ENCODE data around the gene GRM4.

The GRM4 gene

DNA sequence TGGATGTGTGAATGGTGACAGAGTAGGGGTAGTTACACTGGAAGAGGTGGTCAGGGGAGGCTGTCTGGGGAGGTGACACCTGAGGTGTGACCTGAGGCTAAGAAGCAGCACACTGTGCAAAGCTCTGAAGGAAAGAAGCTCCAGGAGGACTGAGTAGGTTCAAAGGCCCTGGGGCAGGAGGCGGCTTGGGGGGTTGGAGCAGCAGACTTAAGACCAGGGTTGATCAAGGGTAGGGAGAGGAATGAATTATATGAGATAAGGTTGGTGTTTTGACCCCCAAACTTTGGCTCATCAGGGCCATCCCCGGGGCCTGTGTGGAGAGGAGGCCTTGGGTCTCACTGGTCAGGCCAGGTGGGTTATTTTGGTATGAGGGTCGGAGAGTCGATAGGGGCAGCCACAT, 166.1 kb downstream of the GRM4 start:
- DNase-seq (ENCODE audit: low spot score), result no peak

DNA sequence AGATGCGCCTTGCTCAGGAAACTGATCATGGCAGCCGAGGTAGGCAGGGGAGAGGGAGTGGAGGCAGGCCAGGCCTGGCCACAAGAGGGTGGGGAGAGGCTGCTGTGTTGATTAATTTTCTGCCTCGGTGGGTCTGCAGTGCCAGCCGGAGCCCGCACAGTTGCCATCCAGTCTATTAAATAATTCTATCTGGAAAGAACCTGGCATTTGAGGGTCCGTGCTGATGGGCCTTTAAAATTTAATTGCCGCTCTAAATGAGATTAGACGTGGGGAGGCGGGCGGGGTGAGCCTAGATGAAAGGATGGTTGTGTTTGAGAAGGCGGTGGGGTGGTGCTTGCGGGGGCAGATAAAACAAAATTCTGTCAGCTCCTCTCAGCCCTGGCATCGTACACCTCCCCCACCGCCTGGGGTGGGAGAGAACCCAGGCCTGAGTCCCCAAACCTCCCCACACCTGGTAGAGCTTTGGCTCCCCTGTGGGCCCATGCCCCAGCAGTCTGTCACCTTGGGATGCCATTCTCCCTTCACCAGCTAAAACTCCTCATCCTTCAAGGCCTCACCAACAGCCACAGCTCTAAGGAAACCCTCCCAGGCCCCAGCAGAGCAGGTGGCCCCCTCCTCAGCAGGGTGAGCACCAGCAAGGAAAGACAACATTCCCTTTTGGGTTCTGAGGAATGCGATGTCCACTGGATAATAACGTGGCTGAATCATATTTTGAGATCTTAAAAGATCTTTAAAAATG, 167.3 kb downstream of the GRM4 start:
- DNase-seq (ENCODE audit: low spot score), result no peak

DNA sequence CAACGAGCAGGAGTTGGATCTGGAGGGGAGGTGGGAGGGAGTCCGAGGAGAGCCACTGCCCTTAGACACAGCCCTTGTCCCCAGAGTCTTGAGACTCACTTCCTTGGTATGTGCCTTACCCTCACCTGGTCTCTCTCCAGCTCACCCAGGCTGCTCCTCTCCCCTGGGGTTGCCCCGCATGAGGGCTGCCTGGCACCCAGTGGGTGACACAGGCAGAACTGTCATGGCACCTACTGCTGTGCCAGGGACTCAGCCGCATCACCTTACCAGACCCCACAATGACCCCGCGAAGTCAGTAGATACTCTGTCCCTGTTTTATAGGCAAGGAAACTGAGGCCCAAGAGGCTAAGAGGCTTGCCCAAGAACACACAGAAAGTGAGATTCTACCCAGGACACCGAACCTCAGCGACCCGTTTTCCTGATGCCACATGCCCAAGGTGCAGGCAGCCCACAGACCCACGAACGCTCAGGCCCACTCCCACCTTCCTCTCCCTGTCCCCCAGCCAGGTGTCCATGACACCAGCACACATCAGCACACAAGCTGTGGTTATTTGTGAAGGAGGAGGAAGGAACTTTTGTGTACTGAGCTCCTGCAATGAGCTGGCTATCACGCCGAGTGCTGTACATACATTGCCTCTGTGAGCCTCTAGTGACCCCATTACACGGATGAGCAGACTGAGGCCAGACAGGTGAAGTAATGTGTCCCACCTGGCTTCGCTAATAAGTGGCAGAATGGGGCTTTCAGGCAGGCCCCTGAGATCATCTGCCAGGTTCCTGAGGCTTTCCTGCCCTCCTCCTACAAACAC, 168.1 kb downstream of the GRM4 start:
- no peak for DNase-seq (ENCODE audit: low spot score)

DNA sequence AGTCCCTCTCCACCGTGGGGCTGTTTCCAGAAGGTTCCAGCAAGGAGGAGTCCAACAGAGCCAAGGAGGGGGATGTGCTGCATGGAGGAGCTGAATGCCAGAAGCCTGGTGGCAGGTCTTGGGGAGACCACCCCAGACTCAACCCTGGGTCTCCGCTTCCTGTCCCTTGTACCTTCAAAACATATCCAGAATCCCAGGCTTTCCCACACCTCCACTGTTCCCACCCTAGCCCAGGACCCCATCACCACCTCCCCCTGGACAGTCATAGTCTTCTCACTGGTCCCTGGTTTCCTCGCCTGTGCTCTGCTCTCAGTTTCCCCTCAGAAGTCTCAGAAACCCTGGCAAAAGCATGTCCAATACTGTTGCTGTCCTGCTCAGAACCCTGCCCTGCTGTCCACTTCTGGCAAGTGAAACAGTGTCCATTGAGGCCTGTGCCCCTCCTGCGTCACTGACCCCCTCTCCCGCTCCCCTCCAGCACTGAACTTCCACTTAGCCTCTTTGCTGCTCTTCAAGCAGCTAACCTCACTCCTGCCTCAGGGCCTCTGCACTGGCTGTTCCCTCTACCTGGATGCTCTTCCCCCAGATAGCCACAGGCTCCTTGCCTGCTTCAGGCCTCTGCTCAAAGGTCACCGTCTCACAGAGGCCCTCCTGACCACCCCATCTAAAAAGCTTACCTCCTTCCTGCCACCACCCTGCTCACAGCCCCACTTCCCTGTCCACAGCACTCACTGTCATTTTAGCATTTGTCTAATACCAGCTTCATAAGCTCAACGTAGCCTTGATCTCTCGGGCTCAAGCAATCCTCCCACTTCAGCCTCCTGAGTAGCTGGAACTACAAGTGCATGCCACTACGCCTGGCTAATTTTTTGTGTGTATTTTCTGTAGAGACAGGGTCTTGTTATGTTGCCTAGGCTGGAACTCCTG, 169.2 kb downstream of the GRM4 start:
- DNase-seq (ENCODE audit: low spot score), result no peak

DNA sequence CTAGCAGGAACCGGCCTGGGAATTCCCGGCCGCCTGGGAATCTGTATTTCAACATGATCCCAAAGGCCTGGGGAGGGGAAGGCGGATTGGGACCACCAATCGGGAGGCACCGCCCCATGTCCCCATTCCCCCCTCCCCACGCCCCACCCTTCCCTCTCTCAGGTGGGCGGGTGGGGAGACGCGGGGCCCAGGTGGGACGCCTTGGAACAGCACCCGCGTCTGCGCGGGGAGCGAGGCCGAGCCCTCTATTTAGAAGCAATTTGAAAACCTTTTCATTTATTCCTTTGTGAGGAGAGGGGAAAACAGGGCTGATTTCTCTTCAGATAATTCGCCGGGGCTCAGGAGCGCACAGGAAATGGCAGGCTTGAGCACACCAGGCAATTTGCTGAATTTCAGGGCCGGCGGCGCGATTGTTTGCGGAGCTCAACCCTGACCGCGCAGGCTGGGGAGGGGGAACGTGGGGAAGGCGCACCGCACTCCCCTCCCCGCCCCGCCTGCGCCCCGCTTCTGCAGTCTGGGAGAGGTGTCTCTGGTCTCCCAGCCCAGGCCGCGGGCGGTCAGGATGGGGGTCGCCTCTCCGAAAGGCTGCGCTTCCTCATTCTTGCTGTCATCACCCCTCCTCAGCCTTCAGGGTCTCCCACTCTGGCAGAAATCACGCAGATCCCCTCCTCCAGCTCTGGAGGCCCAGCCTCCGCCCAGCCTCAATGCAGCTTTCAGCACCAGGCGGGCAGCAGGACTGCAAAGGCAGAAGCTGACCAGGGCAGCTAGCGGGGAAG, 170.0 kb downstream of the GRM4 start:
- no peak for DNase-seq (ENCODE audit: low spot score)

DNA sequence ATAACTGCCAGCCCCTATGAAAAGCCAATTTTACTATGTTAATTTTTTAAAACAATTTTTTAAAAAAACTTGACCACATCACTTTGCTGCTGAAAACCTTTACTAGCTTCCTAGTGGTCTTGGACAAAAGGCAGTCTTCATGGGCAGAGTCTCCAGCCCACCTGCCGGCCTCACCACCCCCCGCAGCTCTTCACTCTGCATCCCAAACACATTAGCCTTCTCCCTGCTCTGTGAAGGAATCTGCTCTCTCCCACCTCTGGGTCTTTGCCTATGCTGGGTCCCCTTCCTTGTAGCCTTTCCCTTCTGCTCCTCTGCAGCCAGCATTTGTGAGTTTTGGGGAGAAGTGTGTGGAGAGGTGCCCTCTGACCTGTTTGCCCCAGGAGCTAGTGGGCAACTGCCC, 171.4 kb downstream of the GRM4 start:
- DNase-seq (ENCODE audit: low spot score), result no peak

DNA sequence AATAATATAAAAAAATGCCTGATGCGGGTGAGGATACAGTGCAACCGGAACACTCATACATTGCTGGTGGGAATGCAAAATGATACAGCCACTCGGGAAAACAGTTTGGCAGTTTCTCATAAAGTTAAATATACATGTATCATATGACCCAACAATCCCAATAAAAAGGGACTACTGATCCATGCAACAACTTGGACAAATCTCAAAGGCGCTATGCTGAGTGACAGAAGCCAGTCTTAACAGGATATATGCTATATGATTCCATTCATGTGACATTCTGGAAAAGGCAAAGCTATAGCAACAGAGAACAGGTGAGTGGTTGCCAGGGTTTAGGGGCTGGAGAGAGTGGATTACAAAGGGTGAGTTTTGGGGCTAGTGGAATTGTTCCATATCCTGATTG, 171.9 kb downstream of the GRM4 start:
- no peak for DNase-seq (ENCODE audit: low spot score)

DNA sequence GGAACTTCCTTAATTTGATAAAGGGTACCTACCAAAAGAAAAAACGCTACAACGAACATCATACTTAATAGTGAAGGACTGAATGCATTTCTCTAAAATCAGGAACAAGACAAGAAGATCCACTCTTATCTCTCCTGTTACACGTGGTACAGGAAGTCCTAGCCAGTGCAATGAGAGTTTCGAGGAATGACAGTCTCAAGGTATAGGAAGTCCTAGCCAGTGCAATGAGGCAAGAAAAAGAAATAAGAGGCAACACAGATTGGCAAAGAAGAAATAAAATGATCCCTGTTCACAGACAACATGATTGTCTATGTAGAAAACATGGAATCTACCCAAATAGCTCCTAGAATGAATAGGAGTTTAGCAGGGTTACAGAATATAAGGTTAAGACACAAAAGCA, 174.3 kb downstream of the GRM4 start:
- DNase-seq (ENCODE audit: low spot score), result no peak
